NCI-H82 treated with DMSO at 0.1 percent for 48 hours (cell line): ENCODE data around the gene RIT2.

ENCODE experiments used
- DNase-seq: peaks from one replicate; lab custom pipeline; 2025; ENCODE audit not compliant: unreplicated experiment; lab: John Stamatoyannopoulos, UW

The RIT2 gene

DNA sequence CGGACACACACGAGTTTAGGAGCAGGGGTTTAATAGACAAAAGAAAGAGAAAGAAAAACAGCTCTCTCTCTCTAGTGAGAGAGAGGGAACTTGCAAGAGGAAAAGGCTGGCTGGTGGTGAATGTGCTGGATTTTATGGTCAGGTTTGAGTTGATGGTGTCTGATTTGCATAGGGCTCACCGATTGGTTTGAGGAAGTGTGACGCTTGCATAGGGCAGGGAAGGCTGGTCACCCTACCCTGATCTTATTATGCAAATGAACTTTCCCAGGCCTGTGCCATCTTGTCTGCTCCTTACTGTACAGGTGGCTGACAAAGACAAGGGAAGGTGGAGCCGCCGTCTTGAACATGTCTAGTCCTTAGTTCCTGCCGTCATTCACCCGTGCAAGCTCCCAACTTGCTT, 408.9 kb downstream of the RIT2 start:
- peak; percentile 93 for DNase-seq

DNA sequence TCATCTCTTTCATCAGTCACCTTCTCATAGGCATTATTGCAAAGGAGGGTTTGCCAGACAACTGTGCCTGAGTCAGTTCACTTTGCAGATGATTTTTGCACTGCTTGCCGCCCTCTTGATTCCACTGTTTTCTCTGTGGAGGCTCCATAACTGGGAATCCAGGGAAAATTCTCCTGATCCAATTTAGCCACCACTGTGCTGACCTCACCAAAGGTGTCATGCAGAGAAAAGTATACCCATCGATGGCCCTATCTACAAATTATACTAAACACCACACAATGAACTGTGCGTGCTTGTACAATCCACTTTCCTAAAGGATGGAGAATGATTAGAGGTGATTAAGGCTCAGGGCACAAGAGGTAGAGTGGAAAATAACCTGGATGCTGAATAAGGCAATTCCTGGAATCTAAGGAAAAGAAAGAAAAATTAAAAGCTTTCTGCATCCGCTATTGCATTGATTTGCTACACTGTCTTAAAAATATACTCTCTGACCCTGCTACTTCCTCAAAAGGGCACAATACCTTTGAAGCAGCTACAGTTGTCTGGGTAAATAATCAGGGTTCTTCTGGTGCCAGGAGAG, 409.4 kb downstream of the RIT2 start:
- DNase-seq = no peak
